ENCODE measurements around the gene MGRN1. TPM values are rescaled to one million over a fixed set of nuclear protein-coding genes. Genes with fewer than 3 reads are reported as not detected.

MGRN1 gene
- total RNA-seq, 2 experiments from 2014 or later: 71.8 to 73.3 TPM

- POLR2A ChIA-PET: no interaction called here
- DNase-seq: no peak
- CTCF ChIA-PET: interaction anchor here (1.1 to 1.5 kb wide), 2 partner anchors 9 to 88 kb away, joined by 4 to 5 read pairs; no protein-coding TSS in a partner anchor
- Mint-ChIP-seq H3K4me3 (no peak overlapping the region), H3K27me3 (peaks cover 2% of the 10 kb centered on the region), H3K27ac (no peak overlapping the region), H3K4me1 (no peaks in the 10 kb centered on the region), H3K9me3 (no peaks in the 10 kb centered on the region), H3K36me3 (ENCODE audit: low read depth) (no peaks in the 10 kb centered on the region)
Measured at GRCh38 chr16:4594433-4595410, 29.9 kb upstream of the MGRN1 start.

- ChIA-PET POLR2A (interaction anchor here (1.5 kb wide), 1 partner anchor 23 kb away, joined by 3 read pairs; no protein-coding TSS in a partner anchor), CTCF (interaction anchor here (0.9 kb wide), 1 partner anchor 359 kb away, joined by 4 read pairs; no protein-coding TSS in a partner anchor)
- Mint-ChIP-seq H3K9me3 (no peaks in the 10 kb centered on the region), H3K36me3 (ENCODE audit: low read depth) (no peaks in the 10 kb centered on the region), H3K27ac (no peak overlapping the region), H3K27me3 (peaks cover 5% of the 10 kb centered on the region), H3K4me3 (no peak overlapping the region), H3K4me1 (no peaks in the 10 kb centered on the region)
- no peak for DNase-seq
Measured at GRCh38 chr16:4597174-4597573, 27.5 kb upstream of the MGRN1 start.

- ChIA-PET POLR2A (no interaction called here), CTCF (interaction anchor here (0.7 to 1.2 kb wide), 2 partner anchors 25 to 1648 kb away, joined by 3 read pairs; partner anchors contain the start of gene MGRN1)
- Mint-ChIP-seq H3K27ac (no peak overlapping the region), H3K4me3 (no peak overlapping the region), H3K9me3 (no peaks in the 10 kb centered on the region), H3K4me1 (no peaks in the 10 kb centered on the region), H3K27me3 (peaks cover 5% of the 10 kb centered on the region), H3K36me3 (ENCODE audit: low read depth) (no peaks in the 10 kb centered on the region)
- no peak for DNase-seq
Measured at GRCh38 chr16:4599037-4599436, 25.6 kb upstream of the MGRN1 start.

GRCh38 chr16:4599545-4599944 lies 25.1 kb upstream of the MGRN1 start:
- DNase-seq: no peak
- ChIA-PET POLR2A (no interaction called here), CTCF (interaction anchor here (1.2 kb wide), 1 partner anchor 25 kb away, joined by 3 read pairs; the partner anchor contains the start of gene MGRN1)
- H3K4me1 Mint-ChIP-seq: no peaks in the 10 kb centered on the region
- no peak overlapping the region for H3K27ac Mint-ChIP-seq
- no peak overlapping the region for H3K4me3 Mint-ChIP-seq
- H3K9me3 Mint-ChIP-seq: no peaks in the 10 kb centered on the region
- no peaks in the 10 kb centered on the region for H3K36me3 Mint-ChIP-seq (ENCODE audit: low read depth)
- peaks cover 5% of the 10 kb centered on the region for H3K27me3 Mint-ChIP-seq

GRCh38 chr16:4601036-4601863 lies 23.4 kb upstream of the MGRN1 start:
- Mint-ChIP-seq H3K27ac (no peak overlapping the region), H3K4me1 (no peaks in the 10 kb centered on the region), H3K4me3 (no peak overlapping the region), H3K9me3 (no peaks in the 10 kb centered on the region), H3K36me3 (ENCODE audit: low read depth) (no peaks in the 10 kb centered on the region), H3K27me3 (peaks cover 5% of the 10 kb centered on the region)
- CTCF ChIA-PET: no interaction called here
- POLR2A ChIA-PET: no interaction called here
- no peak for DNase-seq

GRCh38 chr16:4601864-4602186 lies 22.8 kb upstream of the MGRN1 start:
- CTCF ChIA-PET: no interaction called here
- POLR2A ChIA-PET: no interaction called here
- H3K4me3 Mint-ChIP-seq: no peak overlapping the region
- H3K27me3 Mint-ChIP-seq: peaks cover 5% of the 10 kb centered on the region
- H3K27ac Mint-ChIP-seq: no peak overlapping the region
- no peaks in the 10 kb centered on the region for H3K36me3 Mint-ChIP-seq (ENCODE audit: low read depth)
- H3K9me3 Mint-ChIP-seq: no peaks in the 10 kb centered on the region
- no peak for DNase-seq
- H3K4me1 Mint-ChIP-seq: no peaks in the 10 kb centered on the region

GRCh38 chr16:4602331-4602730 lies 22.3 kb upstream of the MGRN1 start:
- Mint-ChIP-seq H3K9me3 (no peaks in the 10 kb centered on the region), H3K4me1 (no peaks in the 10 kb centered on the region), H3K36me3 (ENCODE audit: low read depth) (no peaks in the 10 kb centered on the region), H3K27ac (no peak overlapping the region), H3K27me3 (peaks cover 5% of the 10 kb centered on the region), H3K4me3 (no peak overlapping the region)
- no peak for DNase-seq
- ChIA-PET CTCF (no interaction called here), POLR2A (no interaction called here)

- ChIA-PET CTCF (no interaction called here), POLR2A (no interaction called here)
- no peaks in the 10 kb centered on the region for H3K36me3 Mint-ChIP-seq (ENCODE audit: low read depth)
- H3K9me3 Mint-ChIP-seq: no peaks in the 10 kb centered on the region
- peaks cover 3% of the 10 kb centered on the region for H3K27me3 Mint-ChIP-seq
- no peak for DNase-seq
- no peak overlapping the region for H3K27ac Mint-ChIP-seq
- no peak overlapping the region for H3K4me3 Mint-ChIP-seq
- no peaks in the 10 kb centered on the region for H3K4me1 Mint-ChIP-seq
Measured at GRCh38 chr16:4603624-4604170, 20.9 kb upstream of the MGRN1 start.

- Mint-ChIP-seq H3K36me3 (ENCODE audit: low read depth) (no peaks in the 10 kb centered on the region), H3K27me3 (peaks cover 3% of the 10 kb centered on the region), H3K4me3 (no peak overlapping the region), H3K4me1 (no peaks in the 10 kb centered on the region), H3K9me3 (no peaks in the 10 kb centered on the region), H3K27ac (no peak overlapping the region)
- ChIA-PET CTCF (no interaction called here), POLR2A (no interaction called here)
- no peak for DNase-seq
Measured at GRCh38 chr16:4604401-4604800, 20.2 kb upstream of the MGRN1 start.

GRCh38 chr16:4606354-4606753 lies 18.3 kb upstream of the MGRN1 start:
- Mint-ChIP-seq H3K4me3 (no peak overlapping the region), H3K27ac (no peak overlapping the region), H3K4me1 (no peaks in the 10 kb centered on the region), H3K9me3 (no peaks in the 10 kb centered on the region), H3K27me3 (peaks cover 3% of the 10 kb centered on the region), H3K36me3 (ENCODE audit: low read depth) (no peaks in the 10 kb centered on the region)
- POLR2A ChIA-PET: no interaction called here
- CTCF ChIA-PET: no interaction called here
- no peak for DNase-seq

GRCh38 chr16:4607841-4608703 lies 16.6 kb upstream of the MGRN1 start:
- Mint-ChIP-seq H3K4me3 (no peak overlapping the region), H3K4me1 (peaks cover 4% of the 10 kb centered on the region), H3K36me3 (ENCODE audit: low read depth) (no peaks in the 10 kb centered on the region), H3K9me3 (no peaks in the 10 kb centered on the region), H3K27me3 (no peaks in the 10 kb centered on the region), H3K27ac (no peak overlapping the region)
- no peak for DNase-seq
- CTCF ChIA-PET: no interaction called here
- POLR2A ChIA-PET: no interaction called here

GRCh38 chr16:4608704-4608980 lies 16.0 kb upstream of the MGRN1 start:
- Mint-ChIP-seq H3K4me1 (peaks cover 10% of the 10 kb centered on the region), H3K36me3 (ENCODE audit: low read depth) (no peaks in the 10 kb centered on the region), H3K4me3 (no peak overlapping the region), H3K27ac (no peak overlapping the region), H3K27me3 (no peaks in the 10 kb centered on the region), H3K9me3 (no peaks in the 10 kb centered on the region)
- ChIA-PET CTCF (no interaction called here), POLR2A (no interaction called here)
- no peak for DNase-seq

Data from activated CD4-positive, alpha-beta memory T cell treated with anti-CD3 and anti-CD28 coated beads, Interleukin-2, amount 10 ng/mL, durations not matched to agents 7 days and 5 days (primary cell).